K562 (cell line): ENCODE measurements around the gene PFKP. TPM values are rescaled to one million over a fixed set of nuclear protein-coding genes. Genes with fewer than 3 reads are reported as not detected.

Experiments
- ATAC-seq: fragments of 200-7000 bp; cut with Tn5 transposase; 3 replicates; pipeline ENCODE4 v1.9.1; 2020; ENCODE audit warnings: moderate library complexity
- BruUV-seq: library from RNA; stranded (reverse); fragments of 400-500 nt; replicated peaks from 2 replicates; lab custom pipeline; 2021; lab: Mats Ljungman, UMichigan
- CTCF ChIA-PET: fragments of 300-600 bp; formaldehyde crosslinking; extraction: SDS; loops from one replicate; lab custom pipeline; 2021; ENCODE audit warnings: low intra/inter-chr PET ratio; lab: Yijun Ruan, JAX
- POLR2A ChIA-PET: fragments of 300-600, 350-650 bp; sonication (Branson Sonifier 250); formaldehyde crosslinking; extraction: SDS; loops from one replicate; lab custom pipeline; 2021; ENCODE audit warnings: antibody characterized with exemption, inconsistent platforms; lab: Yijun Ruan, JAX
- DNase-seq, 4 experiments: peaks; one replicate each; pipeline versions ENCODE4 v3.0.0 to v3.0.0-alpha.2; 2011 to 2018; ENCODE audit warnings: low spot score in 3 of 4, mixed read lengths in 3 of 4; ENCODE audit errors: extremely low read depth in 1 of 4
- FAIRE-seq: peaks from 2 replicates; lab custom pipeline; 2011; peaks lifted over from hg19 to GRCh38; lab: Jason Lieb, UNC
- H2AFZ ChIP-seq: 2 replicates; pipeline ENCODE4 v1.6.0; 2011; ENCODE audit warnings: low read depth, low read length, control low read depth, inconsistent platforms
- H3K27ac ChIP-seq: fragments of 200-600 bp; 3 replicates; pipeline ENCODE4 v1.8.0; 2011; ENCODE audit warnings: low read depth, mild to moderate bottlenecking, control low read depth, inconsistent platforms, low read length, moderate library complexity, mixed read lengths; ENCODE audit errors: extremely low read depth
- H3K27me3 ChIP-seq, 2 experiments: fragments of 300-600 bp in 1 of 2; 2 replicates in 1 of 2; 3 replicates in 1 of 2; pipeline versions ENCODE4 v1.6.0 to v1.8.0; 2011; ENCODE audit warnings: inconsistent platforms in 2 of 2, low read length in 2 of 2, mild to moderate bottlenecking in 1 of 2, mixed read lengths in 1 of 2, moderate library complexity in 1 of 2; ENCODE audit not compliant: control insufficient read depth in 2 of 2, insufficient read depth in 2 of 2
- H3K36me3 ChIP-seq: fragments of 300-600 bp; 3 replicates; pipeline ENCODE4 v1.8.0; 2011; ENCODE audit warnings: mild to moderate bottlenecking, low read length, inconsistent platforms; ENCODE audit not compliant: control insufficient read depth, insufficient read depth
- H3K4me1 ChIP-seq, 2 experiments: fragments of 200-600 bp in 1 of 2; replicated peaks in 1 of 2; 2 replicates in 1 of 2; 3 replicates in 1 of 2; pipeline versions ENCODE4 v1.5.1 to v1.8.0; 2011; ENCODE audit warnings: inconsistent platforms in 2 of 2, low read length in 2 of 2, mild to moderate bottlenecking in 1 of 2, mixed read lengths in 1 of 2, moderate library complexity in 1 of 2; ENCODE audit not compliant: control insufficient read depth in 2 of 2, insufficient read depth in 2 of 2
- H3K4me2 ChIP-seq: 2 replicates; pipeline ENCODE4 v1.6.1; 2011; ENCODE audit warnings: low read length, control low read depth, inconsistent platforms, mixed read lengths; ENCODE audit not compliant: insufficient read depth
- H3K4me3 ChIP-seq: fragments of 200-600 bp; sonication (generic), shearing (Covaris generic); 2 replicates; pipeline ENCODE4 v1.5.1; 2016; ENCODE audit warnings: control low read depth, inconsistent platforms
- H3K79me2 ChIP-seq: fragments of 200-600 bp; 3 replicates; pipeline ENCODE4 v1.8.0; 2011; ENCODE audit warnings: low read length, inconsistent platforms; ENCODE audit not compliant: control insufficient read depth, insufficient read depth
- H3K9ac ChIP-seq, 2 experiments: 2 replicates each; pipeline versions ENCODE4 v1.6.0 to v1.6.1; 2011; ENCODE audit warnings: low read depth in 2 of 2, low read length in 2 of 2, control low read depth in 1 of 2, inconsistent platforms in 1 of 2, mild to moderate bottlenecking in 1 of 2, mixed read lengths in 1 of 2; ENCODE audit not compliant: insufficient read depth in 1 of 2
- H3K9me1 ChIP-seq: one replicate; pipeline ENCODE4 v1.6.0; 2011; ENCODE audit warnings: inconsistent platforms, mild to moderate bottlenecking, low read length, moderate library complexity; ENCODE audit not compliant: control insufficient read depth, insufficient read depth
- H3K9me3 ChIP-seq: replicated peaks from 2 replicates; pipeline ENCODE4 v1.5.1; 2011; ENCODE audit warnings: low read depth, low read length, inconsistent platforms; ENCODE audit not compliant: control insufficient read depth, insufficient read depth
- H4K20me1 ChIP-seq: replicated peaks from 2 replicates; pipeline ENCODE4 v1.6.1; 2011; ENCODE audit warnings: low read length, inconsistent platforms, mixed read lengths; ENCODE audit not compliant: control insufficient read depth, insufficient read depth
- BRD9 ChIP-seq: fragments of 450-650 bp; IDR thresholded peaks from 2 replicates; pipeline ENCODE4 v1.6.1; 2018; ENCODE audit warnings: low read depth; ENCODE audit not compliant: partially characterized antibody
- CHD4 ChIP-seq: fragments of 200-600 bp; sonication (generic); IDR thresholded peaks from 3 replicates; pipeline ENCODE4 v1.6.1; 2012; ENCODE audit warnings: low read depth, mild to moderate bottlenecking, mixed read lengths, low read length, inconsistent platforms; ENCODE audit not compliant: insufficient read depth, insufficient replicate concordance, poor library complexity, severe bottlenecking
- CXXC5 ChIP-seq: fragments of 250-450 bp; sonication (Bioruptor Pico); IDR thresholded peaks from 2 replicates; pipeline ENCODE4 v1.8.0; 2022; ENCODE audit warnings: inconsistent platforms, mild to moderate bottlenecking, moderate library complexity
- ESRRB ChIP-seq: fragments of 250-450 bp; sonication (Bioruptor Pico); IDR thresholded peaks from 2 replicates; pipeline ENCODE4 v1.5.0; 2020; ENCODE audit warnings: mild to moderate bottlenecking, moderate library complexity, borderline replicate concordance
- FIP1L1 ChIP-seq: fragments of 200-400 bp; formaldehyde crosslinking; IDR thresholded peaks from 2 replicates; pipeline ENCODE4 v1.6.1; 2018; ENCODE audit warnings: mild to moderate bottlenecking, low read depth, low read length; ENCODE audit not compliant: poor library complexity, severe bottlenecking
- GABPA ChIP-seq: fragments of 200-800 bp; sonication (Bioruptor generic); conservative IDR thresholded peaks from 2 replicates; pipeline ENCODE4 v1.6.1; 2016; ENCODE audit warnings: low read depth, missing genetic modification characterization, missing compliant biosample characterization
- MCM7 ChIP-seq, 2 experiments: fragments of 450-650 bp; IDR thresholded peaks; 2 replicates each; pipeline ENCODE4 v1.6.1; 2016 to 2018
- MTA2 ChIP-seq: fragments of 450-650 bp; IDR thresholded peaks from 2 replicates; pipeline ENCODE4 v1.6.1; 2016; ENCODE audit warnings: low read depth
- MYBL2 ChIP-seq, 2 experiments: fragments of 450-650 bp in 1 of 2; sonication (generic) in 1 of 2; formaldehyde crosslinking in 1 of 2; IDR thresholded peaks; 2 replicates each; pipeline versions ENCODE4 v1.6.1 to v1.8.1; 2017 to 2022; ENCODE audit warnings: borderline replicate concordance in 1 of 2, inconsistent platforms in 1 of 2, low read depth in 1 of 2, mild to moderate bottlenecking in 1 of 2, missing genetic modification reagents in 1 of 2, moderate library complexity in 1 of 2
- PCBP1 ChIP-seq: fragments of 200-400 bp; formaldehyde crosslinking; IDR thresholded peaks from 2 replicates; pipeline ENCODE4 v1.6.1; 2018; ENCODE audit warnings: mild to moderate bottlenecking, low read depth, low read length; ENCODE audit not compliant: poor library complexity, severe bottlenecking
- SMC3 ChIP-seq: conservative IDR thresholded peaks from 2 replicates; pipeline ENCODE4 v1.6.1; 2011; ENCODE audit warnings: low read depth, low read length, improper control_type of control experiment; ENCODE audit not compliant: insufficient read depth
- SOX6 ChIP-seq: fragments of 450-650 bp; IDR thresholded peaks from 2 replicates; pipeline ENCODE4 v1.6.1; 2014; ENCODE audit warnings: mild to moderate bottlenecking
- STAG1 ChIP-seq: sonication (generic); formaldehyde crosslinking; IDR thresholded peaks from 2 replicates; pipeline ENCODE4 v1.5.0; 2020; ENCODE audit warnings: missing genetic modification reagents, borderline replicate concordance
- TRIM28 ChIP-seq: fragments of 450-650 bp; IDR thresholded peaks from 2 replicates; pipeline ENCODE4 v1.6.1; 2017
- WHSC1 ChIP-seq: IDR thresholded peaks from one replicate; pipeline ENCODE4 v1.6.1; 2012; ENCODE audit warnings: low read length, control low read depth, inconsistent platforms
- ZNF143 ChIP-seq: sonication (generic); formaldehyde crosslinking; IDR thresholded peaks from 2 replicates; pipeline ENCODE4 v1.9.0; 2022; ENCODE audit warnings: mild to moderate bottlenecking, missing genetic modification reagents
- ZNF282 ChIP-seq: sonication (generic); formaldehyde crosslinking; IDR thresholded peaks from 2 replicates; pipeline ENCODE4 v1.8.1; 2023; ENCODE audit warnings: missing genetic modification reagents
- WGBS: fragments of 100-300 bp; shearing (Covaris generic); methylation state at CpG from one replicate; pipeline ENCODE4 v1.1.6; 2016; ENCODE audit warnings: low coverage, mixed read lengths; ENCODE audit not compliant: insufficient coverage; ENCODE audit errors: missing lambda C conversion rate; 5-methylcytosine and 5-hydroxymethylcytosine counted together
- in situ Hi-C: fragments of 300-500 bp; cut with MboI; formaldehyde crosslinking; loops from 4 replicates; pipeline ENCODE4 v1.15.0; 2018; ENCODE audit warnings: inconsistent platforms, mixed read lengths
- intact Hi-C: fragments of 100-400 bp; cut with micrococcal nuclease; formaldehyde crosslinking; loops from 2 replicates; pipeline ENCODE4 v1.14.2; 2022
- polyA plus RNA-seq, 8 experiments: library from polyadenylated mRNA; depleted of rRNA in 4 of 8; stranded (reverse) in 5 of 8; unstranded in 3 of 8; fragments of >200 nt; fragmentation: Nextera tagmentation in 2 of 8; fragmentation: Illumina TruSeq in 1 of 8; extraction: Ambion mirVana in 2 of 8; extraction: Trizol in 1 of 8; gene quantifications; 2 replicates each; pipeline versions ENCODE4 v1.2.1 to v1.2.3, GENCODE V29; 2011 to 2014; ENCODE audit warnings: inconsistent platforms in 1 of 8, missing spikeins in 1 of 8
- total RNA-seq, 7 experiments: library from RNA; depleted of rRNA in 6 of 7; stranded (reverse); fragments of >200 nt in 6 of 7; fragmentation: Illumina TruSeq in 2 of 7; extraction: Trizol in 2 of 7; gene quantifications; 2 replicates each; pipeline versions ENCODE4 v1.2.1 to v1.2.3, GENCODE V29; 2011 to 2021; ENCODE audit warnings: low replicate concordance in 1 of 7
- TF ChIP-seq, protein P1 (sequence below): fragments of 250-450 bp; sonication (Bioruptor Pico); IDR thresholded peaks from 2 replicates; pipeline ENCODE4 v1.8.0; 2021; ENCODE audit warnings: borderline replicate concordance, mild to moderate bottlenecking, moderate library complexity; ENCODE audit not compliant: poor library complexity, severe bottlenecking
- TF ChIP-seq, protein P2 (sequence below): fragments of 450-650 bp; IDR thresholded peaks from 2 replicates; pipeline ENCODE4 v1.6.1; 2016; ENCODE audit warnings: antibody characterized with exemption

PFKP gene
- total and polyA plus RNA-seq, 9 of the 15 experiments (the other 6 are each of a cell fraction or from before 2014, with no cell fraction given), result 23.5 to 116 (median 62.1) TPM

DNA sequence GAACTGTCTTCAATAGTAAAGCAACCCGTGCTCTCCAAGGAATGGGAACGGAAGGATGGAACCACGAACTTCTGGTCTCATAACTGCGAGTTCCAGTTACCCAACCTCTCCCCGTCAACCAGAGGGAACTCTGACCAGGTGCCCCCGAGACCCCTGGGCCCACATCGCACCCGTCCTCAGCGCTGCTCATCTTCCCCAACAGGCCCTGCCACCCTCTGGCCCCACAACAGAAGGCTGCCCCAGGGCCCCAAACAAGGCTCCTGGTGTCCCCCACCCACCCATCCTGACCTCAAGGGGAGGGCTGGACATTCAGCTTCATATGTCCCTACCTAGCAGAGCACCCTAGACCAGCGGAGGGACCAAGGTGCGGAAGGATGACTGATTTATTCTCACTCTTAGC is 82.6 kb downstream of the PFKP start:
- peaks cover 80% of the 10 kb centered on the region; the same call in 2 of the 3 replicates for H3K36me3 ChIP-seq
- WGBS, result 94% methylated on average over 10 of the region's 11 CpGs
- intact Hi-C loops, result no loop called here
- no peak overlapping the region for H3K4me3 ChIP-seq
- no peak for FAIRE-seq
- POLR2A ChIA-PET, result interaction anchor here (0.5 to 1.0 kb wide), 2 partner anchors 14 to 17 kb away, joined by 3 to 4 read pairs; no protein-coding TSS in a partner anchor
- no peak for DNase-seq
- H3K4me2 ChIP-seq, result no peak overlapping the region
- TF ChIP-seq CHD4 (no peak), STAG1 (no peak), SMC3 (no peak), ZNF143 (CRISPR knock-in tag) (no peak), MTA2 (no peak), MCM7 (IDR thresholded peaks at IDR 0.05) (no peak), ZNF282 (CRISPR knock-in tag) (no peak), GABPA (tag) (no peak), PCBP1 (no peak), BRD9 (no peak), FIP1L1 (no peak), MYBL2 (IDR thresholded peaks at IDR 0.05; ENCODE audit: low read depth) (no peak), MYBL2 (CRISPR knock-in tag; IDR thresholded peaks at IDR 0.05; ENCODE audit: borderline replicate concordance) (no peak), TRIM28 (no peak), ESRRB (CRISPR knock-in tag) (no peak), CXXC5 (CRISPR knock-in tag) (no peak), SOX6 (no peak), WHSC1 (no peak)
- TF ChIP-seq, protein P1, sequence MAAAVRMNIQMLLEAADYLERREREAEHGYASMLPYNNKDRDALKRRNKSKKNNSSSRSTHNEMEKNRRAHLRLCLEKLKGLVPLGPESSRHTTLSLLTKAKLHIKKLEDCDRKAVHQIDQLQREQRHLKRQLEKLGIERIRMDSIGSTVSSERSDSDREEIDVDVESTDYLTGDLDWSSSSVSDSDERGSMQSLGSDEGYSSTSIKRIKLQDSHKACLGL (CRISPR knock-in tag), result no peak
- TF ChIP-seq, protein P2, sequence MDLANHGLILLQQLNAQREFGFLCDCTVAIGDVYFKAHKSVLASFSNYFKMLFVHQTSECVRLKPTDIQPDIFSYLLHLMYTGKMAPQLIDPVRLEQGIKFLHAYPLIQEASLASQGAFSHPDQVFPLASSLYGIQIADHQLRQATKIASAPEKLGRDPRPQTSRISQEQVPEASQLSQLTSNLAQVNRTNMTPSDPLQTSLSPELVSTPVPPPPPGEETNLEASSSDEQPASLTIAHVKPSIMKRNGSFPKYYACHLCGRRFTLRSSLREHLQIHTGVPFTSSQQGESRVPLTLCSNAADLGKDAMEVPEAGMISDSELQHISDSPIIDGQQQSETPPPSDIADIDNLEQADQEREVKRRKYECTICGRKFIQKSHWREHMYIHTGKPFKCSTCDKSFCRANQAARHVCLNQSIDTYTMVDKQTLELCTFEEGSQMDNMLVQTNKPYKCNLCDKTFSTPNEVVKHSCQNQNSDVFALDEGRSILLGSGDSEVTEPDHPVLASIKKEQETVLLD, result no peak
- no peaks in the 10 kb centered on the region for H4K20me1 ChIP-seq
- H3K27me3 ChIP-seq, result no peaks in the 10 kb centered on the region
- no peak overlapping the region for H3K9ac ChIP-seq
- no peak for ATAC-seq
- no peaks in the 10 kb centered on the region for H3K9me1 ChIP-seq
- no peak overlapping the region for H2AFZ ChIP-seq
- H3K4me1 ChIP-seq, result no peaks in the 10 kb centered on the region
- in situ Hi-C loops, result no loop called here
- H3K27ac ChIP-seq, result no peak overlapping the region
- H3K9me3 ChIP-seq, result no peaks in the 10 kb centered on the region
- CTCF ChIA-PET, result no interaction called here
- no TSS peak for BruUV-seq
- no peaks in the 10 kb centered on the region for H3K79me2 ChIP-seq
